Loucy (cell line): Measurements from ENCODE around the gene COPS2.

ENCODE experiments used
- H2AFZ ChIP-seq: fragments of 200-600 bp; sonication (generic); 2 replicates; pipeline ENCODE4 v1.6.0; 2016; ENCODE audit warnings: antibody characterized with exemption, mild to moderate bottlenecking, low read length, moderate library complexity
- H3F3A ChIP-seq: fragments of 200-600 bp; 2 replicates; pipeline ENCODE4 v1.6.0; 2016; ENCODE audit warnings: antibody characterized with exemption, low read depth, mild to moderate bottlenecking
- H3K27me3 ChIP-seq: fragments of 200-600 bp; sonication (generic); 2 replicates; pipeline ENCODE4 v1.6.1; 2014; ENCODE audit warnings: low read length, mild to moderate bottlenecking; ENCODE audit not compliant: insufficient read depth, poor library complexity, severe bottlenecking
- H3K36me3 ChIP-seq: fragments of 200-600 bp; sonication (generic); 2 replicates; pipeline ENCODE4 v1.6.1; 2016; ENCODE audit warnings: low read length; ENCODE audit not compliant: insufficient read depth
- H3K4me1 ChIP-seq: fragments of 200-600 bp; sonication (generic); 2 replicates; pipeline ENCODE4 v1.5.1; 2014; ENCODE audit warnings: low read length, mild to moderate bottlenecking; ENCODE audit not compliant: insufficient read depth, poor library complexity, severe bottlenecking
- H3K4me2 ChIP-seq: fragments of 200-600 bp; sonication (generic); 2 replicates; pipeline ENCODE4 v1.6.0; 2014; ENCODE audit warnings: antibody characterized with exemption, low read length, low read depth, mild to moderate bottlenecking; ENCODE audit not compliant: poor library complexity, severe bottlenecking
- H3K4me3 ChIP-seq: fragments of 200-600 bp; sonication (generic); 2 replicates; pipeline ENCODE4 v1.5.1; 2014; ENCODE audit warnings: low read length, mild to moderate bottlenecking, mixed read lengths; ENCODE audit not compliant: poor library complexity, severe bottlenecking
- H3K79me2 ChIP-seq: fragments of 200-600 bp; sonication (generic); 2 replicates; pipeline ENCODE4 v1.6.1; 2014; ENCODE audit warnings: low read length; ENCODE audit not compliant: insufficient read depth
- H3K9ac ChIP-seq: fragments of 200-600 bp; sonication (generic); 2 replicates; pipeline ENCODE4 v1.6.0; 2014; ENCODE audit warnings: mild to moderate bottlenecking, low read depth, low read length, moderate library complexity; ENCODE audit not compliant: poor library complexity, severe bottlenecking
- H3K9me2 ChIP-seq: fragments of 200-600 bp; sonication (generic); replicated peaks from 2 replicates; pipeline ENCODE4 v1.6.1; 2016; ENCODE audit warnings: low read depth, low read length, mixed read lengths
- H3K9me3 ChIP-seq: fragments of 200-600 bp; sonication (generic); 2 replicates; pipeline ENCODE4 v1.6.1; 2014; ENCODE audit warnings: mild to moderate bottlenecking, antibody characterized with exemption, low read length, low read depth; ENCODE audit not compliant: insufficient read depth
- H4K20me1 ChIP-seq: fragments of 200-600 bp; sonication (generic); 2 replicates; pipeline ENCODE4 v1.6.0; 2014; ENCODE audit warnings: antibody characterized with exemption, low read length, mild to moderate bottlenecking; ENCODE audit not compliant: insufficient read depth, poor library complexity, severe bottlenecking
- CTCF ChIP-seq: fragments of 200-600 bp; sonication (generic); conservative IDR thresholded peaks from 2 replicates; pipeline ENCODE4 v1.5.1; 2014; ENCODE audit warnings: mild to moderate bottlenecking, antibody characterized with exemption, low read length
- EZH2phosphoT487 ChIP-seq: fragments of 200-600 bp; IDR thresholded peaks from 2 replicates; pipeline ENCODE4 v1.6.1; 2018; ENCODE audit warnings: antibody characterized with exemption, mild to moderate bottlenecking, moderate library complexity, borderline replicate concordance

COPS2 gene

GRCh38 chr15:49196856-49197255, 41.5 kb upstream of the COPS2 start:
- Histone ChIP-seq H3K9me2 (no peaks in the 10 kb centered on the region), H3K36me3 (no peaks in the 10 kb centered on the region), H3K4me2 (no peak overlapping the region), H3K9ac (no peak overlapping the region), H3K27me3 (no peaks in the 10 kb centered on the region), H4K20me1 (no peaks in the 10 kb centered on the region), H3K9me3 (no peaks in the 10 kb centered on the region), H2AFZ (no peak overlapping the region), H3K79me2 (0 out of 2 replicates have a peak, but pooled peaks cover 3% of the 10 kb centered on the region), H3K4me3 (no peak overlapping the region), H3K4me1 (peaks cover 12% of the 10 kb centered on the region), H3F3A (no peaks in the 10 kb centered on the region)
- TF ChIP-seq CTCF (no peak), EZH2phosphoT487 (no peak)

GRCh38 chr15:49191892-49192291, 36.5 kb upstream of the COPS2 start:
- no peaks in the 10 kb centered on the region for H3K9me2 ChIP-seq
- H3K9me3 ChIP-seq = no peaks in the 10 kb centered on the region
- H3K36me3 ChIP-seq = no peaks in the 10 kb centered on the region
- no peak overlapping the region for H3K4me2 ChIP-seq
- no peaks in the 10 kb centered on the region for H4K20me1 ChIP-seq
- H2AFZ ChIP-seq = no peak overlapping the region
- TF ChIP-seq EZH2phosphoT487 (no peak), CTCF (no peak)
- peaks cover 12% of the 10 kb centered on the region for H3K4me1 ChIP-seq
- H3K4me3 ChIP-seq = no peak overlapping the region
- no peaks in the 10 kb centered on the region for H3K27me3 ChIP-seq
- H3K9ac ChIP-seq = no peak overlapping the region
- H3K79me2 ChIP-seq = no peaks in the 10 kb centered on the region
- H3F3A ChIP-seq = no peaks in the 10 kb centered on the region

GRCh38 chr15:49190586-49190985, 35.2 kb upstream of the COPS2 start:
- TF ChIP-seq CTCF (no peak), EZH2phosphoT487 (no peak)
- Histone ChIP-seq H3K36me3 (no peaks in the 10 kb centered on the region), H3K4me1 (peaks cover 3% of the 10 kb centered on the region), H2AFZ (no peak overlapping the region), H3F3A (no peaks in the 10 kb centered on the region), H3K4me3 (no peak overlapping the region), H3K27me3 (no peaks in the 10 kb centered on the region), H3K9ac (no peak overlapping the region), H3K9me3 (no peaks in the 10 kb centered on the region), H3K9me2 (no peaks in the 10 kb centered on the region), H3K4me2 (no peak overlapping the region), H3K79me2 (no peaks in the 10 kb centered on the region), H4K20me1 (no peaks in the 10 kb centered on the region)
